NCI-H146 (cell line): ENCODE results near the gene PYGM.
"Not testable (repeated sequence)": the region's sequence is repeated elsewhere in the genome, so short reads cannot be mapped to it uniquely, and the experiment has no call there.

Experiments
- DNase-seq: peaks from one replicate; lab custom pipeline; 2025; lab: John Stamatoyannopoulos, UW

Gene PYGM

DNA sequence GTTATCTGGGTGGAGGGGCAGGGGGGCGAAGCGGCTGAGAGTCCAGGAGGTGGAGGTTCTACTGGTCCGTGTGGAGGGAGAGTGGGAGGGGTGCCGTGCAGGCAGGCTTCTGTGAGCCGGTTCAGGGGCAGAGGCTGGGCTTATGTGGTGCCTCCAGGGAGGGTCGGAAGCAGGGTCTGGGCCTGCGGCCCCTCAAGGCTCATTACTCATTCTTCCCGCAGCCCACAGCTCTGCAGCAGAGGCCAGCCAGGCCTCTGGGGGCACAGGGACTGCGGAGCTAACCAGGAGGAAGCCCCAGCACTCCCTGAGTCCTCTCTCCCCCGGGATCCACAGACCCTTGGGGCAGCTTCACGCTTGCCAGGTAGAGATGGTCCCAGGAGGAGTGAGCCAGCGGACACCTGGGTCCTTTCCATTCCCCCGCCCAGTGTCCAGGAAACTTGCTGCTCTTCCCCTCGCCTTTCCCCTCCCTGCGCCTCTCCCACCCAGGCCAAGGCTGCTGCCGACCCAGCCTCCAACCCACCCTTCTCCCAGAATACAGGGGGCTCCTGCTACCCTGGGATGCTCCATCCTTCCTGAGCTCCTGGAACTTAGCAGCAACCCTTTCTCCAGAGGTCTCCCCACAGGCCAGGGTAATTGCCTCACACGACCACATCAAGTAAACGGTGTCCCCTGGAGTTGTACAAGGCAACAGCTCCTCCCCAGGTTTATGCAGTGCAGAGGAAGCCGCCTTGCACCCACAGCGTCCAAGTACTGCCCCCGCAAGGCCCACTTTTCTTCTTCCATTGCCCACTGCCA lies 43.1 kb downstream of the PYGM start:
- DNase-seq = no peak

DNA sequence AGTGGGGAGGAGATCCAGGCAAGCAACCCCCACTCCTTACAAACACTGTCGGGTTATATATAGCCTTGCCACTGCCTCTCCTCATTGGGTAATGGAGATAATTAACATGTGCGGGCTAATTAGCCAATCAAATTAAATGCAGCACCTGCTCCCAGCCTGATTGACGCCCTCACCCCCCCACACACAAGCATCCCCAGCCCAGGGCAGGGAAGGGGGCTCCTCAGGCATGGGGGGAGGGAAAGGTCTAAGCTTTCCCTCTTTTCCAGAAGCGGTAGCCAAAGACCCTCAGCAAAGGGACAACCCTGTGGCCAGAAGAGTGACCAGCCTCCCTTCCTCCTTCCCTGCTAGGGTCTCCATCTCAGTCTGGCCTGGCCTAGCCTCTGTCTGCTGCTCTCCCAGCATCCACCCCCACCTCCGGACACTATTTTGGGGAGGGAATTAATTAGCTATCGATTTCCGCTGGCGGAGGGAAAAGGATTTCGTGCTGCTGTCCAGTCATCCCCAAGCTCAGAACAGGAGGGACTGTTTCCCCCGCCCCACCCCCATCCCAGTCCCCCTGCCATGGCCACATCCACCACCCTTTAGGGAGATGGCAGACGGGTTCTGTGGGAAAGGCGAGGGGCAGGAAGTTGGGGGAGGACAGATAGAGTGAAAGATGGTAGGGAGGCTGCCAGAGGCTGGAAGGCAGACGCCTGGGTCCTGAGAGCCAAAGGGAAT lies 43.9 kb downstream of the PYGM start:
- DNase-seq = peak; percentile 34

DNA sequence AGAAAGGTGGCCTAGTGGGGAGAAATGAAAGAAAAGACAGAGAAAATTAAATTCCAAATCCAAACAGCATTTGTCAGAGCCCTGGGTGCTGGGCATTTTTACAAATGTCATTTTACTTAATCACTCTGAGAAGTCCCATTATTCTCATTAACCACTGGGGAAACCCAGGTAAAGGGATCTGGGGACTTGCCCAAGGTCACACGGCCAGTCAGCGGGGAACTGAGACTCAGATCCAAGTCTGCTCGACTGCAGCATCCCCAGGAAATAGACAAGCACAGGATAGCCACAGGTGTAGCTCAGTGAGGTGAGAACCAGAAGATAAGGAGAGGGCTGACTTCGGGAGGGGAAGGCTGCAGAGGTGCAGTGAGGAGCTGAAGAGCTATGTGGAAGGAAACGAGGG lies 44.7 kb downstream of the PYGM start:
- no peak for DNase-seq

DNA sequence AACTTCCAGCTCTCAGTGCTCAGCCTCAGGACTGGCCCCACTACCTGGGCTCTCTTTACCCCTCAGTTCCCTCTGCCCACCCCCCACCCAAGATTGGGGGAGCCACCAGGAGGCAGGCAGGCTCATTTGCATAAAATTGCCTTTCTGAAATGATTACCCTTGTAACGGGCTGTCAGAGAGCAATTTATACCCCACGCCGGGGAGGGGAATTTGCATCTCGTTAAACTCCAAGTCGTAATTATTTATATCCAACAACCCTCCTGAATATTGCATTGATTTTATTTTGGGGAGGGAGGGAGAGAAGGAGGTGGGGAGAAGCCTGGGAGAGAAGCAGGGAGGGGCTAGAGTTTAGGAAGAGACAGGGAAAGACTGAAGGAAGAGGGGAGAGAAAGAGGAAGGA lies 45.1 kb downstream of the PYGM start:
- DNase-seq = no peak

DNA sequence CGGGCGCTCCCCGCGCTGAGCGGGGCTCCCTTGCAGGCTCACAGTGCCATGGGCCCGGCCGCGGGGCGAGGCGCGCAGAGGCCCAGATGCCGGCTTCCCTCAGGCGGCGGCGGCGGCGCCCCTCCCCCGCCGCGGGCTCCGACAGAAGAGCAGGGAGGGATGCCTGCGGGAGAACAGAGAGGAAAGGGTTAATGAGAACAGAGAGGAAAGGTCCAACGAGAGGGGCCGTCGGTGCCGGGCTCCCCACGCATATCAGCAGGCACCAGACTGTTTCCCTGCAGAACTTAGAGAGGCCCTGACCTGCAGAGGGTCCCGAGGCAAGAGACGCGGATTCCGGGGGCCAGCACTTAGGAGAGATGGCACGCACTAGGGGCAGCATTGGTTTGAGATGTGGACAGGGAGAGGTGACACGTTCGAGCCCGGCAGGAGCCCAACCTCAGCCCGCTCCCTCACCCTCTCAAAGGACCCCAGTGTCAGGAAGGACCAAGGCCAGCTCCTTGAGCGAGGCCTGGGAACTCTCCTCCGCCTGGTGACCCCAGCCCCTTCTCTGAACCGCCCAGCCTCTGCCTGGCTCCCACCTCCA lies 45.9 kb downstream of the PYGM start:
- no peak for DNase-seq

DNA sequence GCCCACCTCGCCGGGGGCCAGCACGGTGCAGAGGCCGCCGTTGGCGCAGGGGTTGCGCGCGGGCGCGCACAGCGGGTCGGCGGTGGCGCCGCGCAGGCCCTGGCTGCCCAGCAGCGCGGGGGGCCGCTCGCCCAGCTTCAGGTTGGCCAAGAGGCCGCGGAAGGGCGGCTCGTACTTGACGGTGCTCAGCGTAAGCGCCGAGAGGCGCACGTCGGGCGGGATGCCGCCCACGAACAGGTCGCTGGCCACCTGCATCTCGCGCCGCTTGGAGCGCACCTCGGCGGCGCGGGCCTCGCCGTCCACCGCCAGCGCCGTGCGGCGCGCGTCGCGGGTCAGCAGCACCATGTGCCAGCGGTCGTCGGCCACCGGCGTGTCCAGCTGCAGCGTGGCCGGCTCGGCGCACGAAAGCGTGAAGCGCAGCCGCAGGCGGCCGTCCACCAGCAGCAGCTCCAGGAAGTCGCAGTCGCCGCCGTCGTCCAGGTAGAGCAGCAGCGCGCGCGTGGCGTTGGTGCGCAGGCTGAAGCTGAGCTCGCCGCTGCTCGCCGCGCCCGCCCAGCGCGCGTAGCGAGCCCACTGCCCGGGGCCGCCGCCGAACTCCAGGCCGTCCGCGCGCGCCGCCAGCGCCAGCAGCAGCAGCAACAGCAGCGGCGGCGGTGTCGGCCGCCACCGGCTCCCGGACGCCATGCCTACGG lies 46.6 kb downstream of the PYGM start:
- DNase-seq = peak; percentile 77

DNA sequence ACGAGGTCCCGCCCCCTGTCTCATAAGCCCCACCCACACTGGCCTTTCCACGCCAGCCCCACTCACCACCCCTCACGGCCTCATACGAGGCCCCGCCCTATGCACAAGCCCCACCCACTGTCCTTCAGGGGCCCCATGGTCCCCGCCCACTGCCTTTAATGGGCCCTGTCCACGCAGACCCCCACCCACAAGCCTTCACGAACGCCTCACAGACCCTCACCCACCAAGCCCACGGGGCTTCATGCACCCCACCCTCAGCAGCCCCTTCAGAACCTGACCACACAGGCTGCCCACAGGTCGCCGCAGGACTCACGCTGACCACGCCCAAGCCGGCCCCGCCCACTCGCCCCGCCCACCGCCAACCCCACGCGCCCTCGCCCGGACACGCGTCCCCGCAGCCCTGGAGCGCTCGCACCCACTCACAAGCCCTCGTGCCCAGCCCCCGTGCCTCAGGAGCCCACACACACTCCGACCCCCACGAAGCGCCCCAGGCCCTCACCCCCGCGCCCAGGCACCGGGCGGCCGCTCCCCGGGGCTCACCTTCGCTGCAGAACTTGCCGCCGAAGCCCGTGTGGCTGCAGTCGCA lies 47.3 kb downstream of the PYGM start:
- peak; percentile 52 for DNase-seq

DNA sequence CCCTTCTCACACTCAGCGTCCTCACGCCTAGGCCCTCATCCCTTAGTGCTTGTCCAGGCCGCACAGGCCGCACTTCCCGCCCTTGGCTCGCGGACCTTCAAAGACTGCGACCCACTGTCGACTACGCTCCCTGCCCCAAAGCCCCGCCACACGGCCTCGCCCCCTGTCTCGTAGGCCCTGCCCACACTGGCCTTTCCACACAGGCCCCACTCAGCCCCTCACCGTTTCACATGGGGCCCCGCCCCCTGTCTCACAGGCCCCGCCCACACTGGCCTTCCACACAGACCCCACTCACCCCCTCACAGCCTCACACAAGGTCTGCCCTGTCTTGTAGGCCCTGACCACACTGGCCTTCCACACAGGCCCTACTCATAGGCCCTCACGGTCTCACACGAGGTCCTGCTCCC lies 47.8 kb downstream of the PYGM start:
- DNase-seq = no peak

DNA sequence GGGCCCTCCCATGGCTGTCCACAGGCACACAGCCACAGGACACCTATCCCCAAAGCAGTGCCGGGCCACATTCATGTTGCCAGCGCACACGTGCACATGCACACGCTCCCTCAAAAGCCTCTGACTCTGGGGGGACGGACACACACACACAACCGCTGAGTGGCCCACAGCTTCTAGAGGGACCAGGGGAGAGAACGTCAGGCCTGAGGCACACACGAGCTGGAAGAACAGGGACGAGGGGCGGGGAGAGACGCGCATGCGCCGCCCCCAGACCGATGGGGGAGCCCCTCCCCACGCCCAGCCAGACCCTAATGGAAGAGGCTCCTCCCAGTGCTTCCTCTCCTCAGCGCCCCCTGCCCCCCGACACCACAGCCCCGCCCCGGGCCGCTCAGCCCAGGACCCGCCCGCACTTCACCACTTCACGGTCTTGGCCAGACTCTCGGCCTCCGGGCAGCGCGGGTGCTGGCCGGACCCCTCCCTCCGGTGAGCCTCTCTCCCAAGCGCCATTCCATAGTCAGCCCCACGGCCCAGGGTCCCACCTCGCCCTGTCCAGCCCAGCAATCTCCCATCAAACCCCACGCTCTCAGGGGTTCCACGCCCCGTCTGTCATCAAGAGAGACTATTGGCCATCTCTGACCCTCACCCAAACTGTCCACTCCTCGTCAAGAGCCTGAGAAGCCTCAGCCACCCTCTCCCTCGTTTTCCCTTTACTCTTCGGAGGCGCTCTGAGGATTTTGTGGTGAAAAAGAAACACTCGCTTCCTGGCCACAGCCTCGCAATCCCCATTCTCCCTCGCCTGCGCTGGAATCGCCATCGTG lies 48.4 kb downstream of the PYGM start:
- no peak for DNase-seq

DNA sequence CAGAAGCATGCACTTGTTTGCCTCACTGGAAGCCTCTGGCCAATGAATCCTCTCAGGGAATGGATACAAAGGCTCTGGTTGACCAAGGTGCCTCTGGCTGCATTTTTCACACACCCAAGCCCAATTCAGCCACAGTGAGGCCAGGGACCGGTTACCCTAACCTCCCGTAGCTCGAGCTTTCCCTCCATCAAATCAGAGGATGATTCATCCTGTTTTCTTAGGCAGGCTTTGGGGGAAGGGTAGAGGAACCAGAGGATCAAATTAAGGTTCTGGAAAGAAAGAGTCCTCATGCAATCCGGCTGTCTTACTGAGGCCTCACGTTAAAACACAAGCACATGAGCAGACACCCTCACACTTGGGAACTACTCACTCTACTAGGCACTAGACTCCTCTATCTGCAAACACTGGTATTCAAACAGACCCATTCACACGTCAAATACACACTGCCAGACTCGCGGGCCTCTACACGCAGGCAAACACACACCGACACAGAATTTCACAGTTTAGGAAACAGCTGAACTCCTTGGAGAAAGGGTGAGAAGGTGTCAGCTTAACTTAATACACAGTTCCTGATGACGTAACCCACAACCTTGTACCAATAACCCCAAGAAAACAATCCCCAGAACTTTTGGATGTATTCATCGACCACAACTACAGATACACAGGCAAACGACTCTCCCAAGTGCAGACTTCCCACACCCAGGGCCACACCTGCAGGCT lies 49.2 kb downstream of the PYGM start:
- DNase-seq = no peak

DNA sequence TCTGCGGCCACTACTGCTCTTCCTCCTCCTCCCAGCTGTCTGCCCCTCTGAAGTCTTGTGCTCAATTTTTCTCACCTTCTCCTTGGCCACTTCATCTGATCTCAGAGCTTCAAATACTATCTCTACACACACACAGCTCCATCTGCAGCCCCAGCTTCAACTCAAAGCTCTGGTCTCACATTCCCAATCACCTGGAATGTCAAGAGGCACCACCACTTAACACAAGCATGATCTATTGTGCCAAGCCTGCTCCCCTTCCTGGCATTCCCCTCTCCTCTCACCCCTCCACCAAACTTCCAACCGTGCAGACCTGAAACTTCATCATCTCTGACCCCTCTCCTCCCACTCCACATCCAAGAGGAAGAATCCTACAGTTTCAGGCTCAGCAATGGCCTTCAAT lies 54.3 kb downstream of the PYGM start:
- no peak for DNase-seq

DNA sequence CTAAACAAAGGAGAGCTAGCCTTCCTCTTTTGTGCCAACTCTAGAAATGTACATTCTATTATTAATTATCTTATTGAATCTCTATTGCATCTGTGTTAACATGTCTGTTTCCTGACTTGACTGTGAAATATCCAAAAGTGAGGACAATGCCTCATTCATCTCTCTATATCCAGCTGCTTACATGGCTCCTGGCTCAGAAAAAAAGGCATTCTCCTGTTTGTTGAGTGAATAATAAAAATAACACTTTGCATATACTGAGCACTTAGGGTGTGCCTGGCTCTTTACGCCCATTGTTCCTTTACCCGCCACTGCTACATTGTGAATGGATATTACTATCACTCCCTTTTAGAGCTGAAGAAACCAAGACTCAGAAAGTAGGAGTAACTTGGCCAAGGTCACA lies 56.7 kb downstream of the PYGM start:
- no peak for DNase-seq

DNA sequence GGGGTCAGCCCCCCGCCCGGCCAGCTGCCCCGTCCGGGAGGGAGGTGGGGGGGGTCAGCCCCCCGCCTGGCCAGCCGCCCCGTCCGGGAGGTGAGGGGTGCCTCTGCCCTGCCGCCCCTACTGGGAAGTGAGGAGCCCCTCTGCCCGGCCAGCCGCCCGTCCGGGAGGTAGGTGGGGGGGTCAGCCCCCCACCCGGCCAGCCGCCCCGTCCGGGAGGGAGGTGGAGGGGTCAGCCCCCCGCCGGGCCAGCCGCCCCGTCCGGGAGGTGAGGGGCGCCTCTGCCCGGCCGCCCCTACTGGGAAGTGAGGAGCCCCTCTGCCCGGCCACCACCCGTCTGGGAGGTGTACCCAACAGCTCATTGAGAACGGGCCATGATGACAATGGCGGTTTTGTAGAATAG lies 57.8 kb downstream of the PYGM start:
- DNase-seq = not testable (repeated sequence)

DNA sequence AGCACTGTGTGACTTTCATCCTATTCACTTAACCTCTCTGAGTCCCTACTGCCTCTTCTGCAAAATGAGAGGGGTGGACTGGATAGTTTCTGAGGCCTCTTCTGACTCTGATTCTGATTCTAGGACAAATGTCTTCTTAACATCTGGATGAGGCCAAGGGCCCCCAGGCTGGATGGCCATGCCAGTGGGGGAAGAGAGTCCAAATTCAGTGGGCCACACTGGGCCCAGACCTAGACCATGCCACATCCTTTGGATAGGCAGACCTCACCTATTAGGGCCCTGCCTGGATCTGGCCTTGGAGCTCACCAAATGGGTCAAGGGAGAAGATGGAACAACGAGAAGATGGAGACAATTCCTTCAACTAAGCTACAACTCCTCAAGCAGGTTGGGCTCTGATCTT lies 61.3 kb downstream of the PYGM start:
- DNase-seq = no peak

DNA sequence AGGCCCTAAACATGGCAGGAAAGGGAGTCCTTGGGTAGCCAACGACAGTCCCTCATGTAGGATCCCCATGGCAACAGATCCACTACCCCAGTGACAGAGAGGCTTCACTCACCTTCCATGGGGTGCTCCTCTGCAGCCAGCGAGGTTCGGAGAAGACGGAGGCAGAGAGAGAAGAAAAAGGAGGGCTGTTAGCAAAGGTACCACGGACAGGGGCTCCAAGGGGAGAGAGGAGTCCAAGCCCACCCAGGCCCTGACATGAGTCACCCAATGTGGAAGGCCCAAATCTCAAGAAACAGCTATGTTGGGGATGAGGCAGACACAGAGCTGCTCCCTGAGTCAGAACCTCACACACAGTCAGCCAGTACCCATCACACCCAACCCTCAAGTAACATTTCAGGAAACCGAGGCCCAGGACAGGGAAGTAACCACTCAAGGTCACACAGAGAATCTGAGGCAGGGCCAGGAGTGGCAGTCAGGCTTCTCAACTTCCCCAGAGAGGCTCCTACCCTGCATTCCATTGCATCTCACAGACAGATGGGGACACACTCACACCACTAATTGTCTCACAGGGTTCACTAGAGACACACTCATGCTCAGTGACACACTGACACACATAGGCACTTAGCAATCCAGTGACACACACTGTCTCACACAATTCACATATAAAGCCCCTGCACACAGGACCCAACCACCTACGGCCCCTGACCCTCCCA lies 62.0 kb downstream of the PYGM start:
- no peak for DNase-seq
